Transverse colon (tissue), 4 donors: ENCODE measurements around the gene ARHGAP22. TPM values are rescaled to one million over a fixed set of nuclear protein-coding genes. Genes with fewer than 3 reads are reported as not detected.
"Not testable (repeated sequence)": the region's sequence is repeated elsewhere in the genome, so short reads cannot be mapped to it uniquely, and the experiment has no call there.

Source experiments
- DNase-seq: peaks from one replicate; pipeline ENCODE4 v3.0.0-alpha.2; 2019
- H3K27ac ChIP-seq, 4 donors: fragments of 200-600 bp; sonication (generic); 2 replicates each; pipeline ENCODE4 v1.5.1; 2016 to 2018; ENCODE audit warnings: inconsistent platforms in 4 of 4
- H3K27me3 ChIP-seq: fragments of 200-600 bp; sonication (generic); 2 replicates; pipeline ENCODE4 v1.5.1; 2017; ENCODE audit warnings: inconsistent platforms
- H3K36me3 ChIP-seq, 4 donors: fragments of 200-600 bp; sonication (generic); 2 replicates each; pipeline ENCODE4 v1.5.1; 2017 to 2019; ENCODE audit warnings: inconsistent platforms in 4 of 4
- H3K4me1 ChIP-seq, 4 donors: fragments of 200-600 bp; sonication (generic); 2 replicates each; pipeline ENCODE4 v1.5.1; 2017 to 2020; ENCODE audit warnings: inconsistent platforms in 4 of 4
- H3K4me3 ChIP-seq, 4 donors: fragments of 200-600 bp; sonication (generic); 1 replicate in 1 of 4; 2 replicates in 3 of 4; pipeline versions ENCODE4 v1.5.1 to v1.6.1; 2017 to 2019; ENCODE audit warnings: inconsistent platforms in 4 of 4
- H3K9me3 ChIP-seq, 2 donors: fragments of 200-600 bp; sonication (generic); 2 replicates each; pipeline ENCODE4 v1.5.1; 2017 to 2019; ENCODE audit warnings: inconsistent platforms in 2 of 2
- CTCF ChIP-seq, 5 experiments: fragments of 200-600 bp in 3 of 5; fragments of 450-650 bp in 2 of 5; sonication (generic) in 3 of 5; IDR thresholded peaks; 1 replicate in 2 of 5; 2 replicates in 3 of 5; pipeline ENCODE4 v1.5.1; 2016 to 2017; ENCODE audit warnings: antibody characterized with exemption in 5 of 5, inconsistent platforms in 3 of 5, mild to moderate bottlenecking in 2 of 5, moderate library complexity in 1 of 5
- EP300 ChIP-seq: sonication (generic); formaldehyde crosslinking; IDR thresholded peaks from one replicate; pipeline ENCODE4 v1.6.1; 2017; ENCODE audit warnings: antibody characterized with exemption, low read depth
- POLR2A ChIP-seq: fragments of 450-650 bp; IDR thresholded peaks from one replicate; pipeline ENCODE4 v1.6.1; 2016; ENCODE audit warnings: antibody characterized with exemption, mild to moderate bottlenecking, moderate library complexity
- POLR2AphosphoS5 ChIP-seq, 3 donors: sonication (generic); formaldehyde crosslinking; IDR thresholded peaks; one replicate each; pipeline ENCODE4 v1.6.1; 2016; ENCODE audit warnings: antibody characterized with exemption in 3 of 3
- WGBS, 2 donors: methylation state at CpG; one replicate each; pipeline ENCODE4 v1.1.5; 2018; ENCODE audit warnings: low coverage in 1 of 2; 5-methylcytosine and 5-hydroxymethylcytosine counted together
- in situ Hi-C, 4 donors: fragments of 200-750 bp; cut with MboI; loops; one replicate each; pipeline versions ENCODE4 v1.15.0 to v1.15.1; 2017; ENCODE audit warnings: low sequenced_read_pairs in 3 of 4, low pct_ligation_motif_present in 1 of 4, low pct_unique_long_range_greater_than_20kb in 1 of 4
- intact Hi-C: fragments of 100-400 bp; cut with DNase I; formaldehyde crosslinking; loops from one replicate; pipeline ENCODE4 v1.15.1; 2023; ENCODE audit warnings: low total_unique reads
- total RNA-seq, 4 donors: library from RNA; depleted of rRNA; stranded (reverse); fragments of >200 nt; gene quantifications; one replicate each; pipeline ENCODE4 v1.1.0, GENCODE V29; 2016

ARHGAP22 gene
- total RNA-seq, 4 donors from 2014 or later: 1.4 to 3.4 (median 1.7) TPM; not detected in 1

- Histone ChIP-seq H3K27me3 (no peaks in the 10 kb centered on the region), H3K4me3 (no peak overlapping the region), H3K27ac (no peak overlapping the region), H3K4me1 (peaks cover 0 to 15% (median 14%) of the 10 kb centered on the region in 4 donors), H3K9me3 (no peaks in the 10 kb centered on the region), H3K36me3 (no peaks in the 10 kb centered on the region)
- intact Hi-C loops (loop anchor here (10.0 kb wide), 1 partner anchor 287 kb away; no protein-coding TSS in a partner anchor), in situ Hi-C loops (loop anchor here (10.0 to 25.0 kb wide), 4 partner anchors 97 to 860 kb away; no protein-coding TSS in a partner anchor)
- 79 to 80% methylated on average over 1 to 4 of the region's 4 CpGs for WGBS, 2 donors
- TF ChIP-seq EP300 (no peak), POLR2AphosphoS5 (IDR thresholded peaks at IDR 0.05) (no peak), POLR2A (no peak), CTCF (IDR thresholded peaks at IDR 0.05) (no peak)
- no peak for DNase-seq
These were observed 47.0 kb upstream of the ARHGAP22 start for GRCh38 chr10:48651839-48652238.

DNA sequence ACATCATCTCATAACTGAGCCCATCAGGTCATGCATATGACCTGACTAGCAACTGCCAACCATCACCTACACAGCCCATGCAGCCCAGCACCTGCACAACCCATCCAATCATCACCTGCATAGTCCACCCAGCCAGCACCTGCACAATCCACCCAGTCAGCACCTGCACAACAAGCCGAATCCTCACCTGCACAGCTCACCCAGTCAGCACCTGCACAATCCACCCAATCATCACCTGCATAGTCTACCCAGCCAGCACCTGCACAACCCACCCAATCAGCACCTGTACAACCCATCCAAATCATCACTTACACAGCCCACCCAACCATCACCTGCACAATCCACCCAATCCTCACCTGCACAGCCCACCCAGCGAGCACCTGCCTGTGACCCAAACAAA lies 46.4 kb upstream of the ARHGAP22 start:
- no peaks in the 10 kb centered on the region for H3K36me3 ChIP-seq
- in situ Hi-C loops: loop anchor here (10.0 to 25.0 kb wide), 4 partner anchors 96 to 861 kb away; no protein-coding TSS in a partner anchor
- DNase-seq: no peak
- H3K4me1 ChIP-seq: peaks cover 0 to 10% (median 10%) of the 10 kb centered on the region in 4 donors
- H3K27me3 ChIP-seq: no peaks in the 10 kb centered on the region
- no peak overlapping the region for H3K27ac ChIP-seq
- WGBS, 2 donors: 73 to 80% methylated on average over 1 to 2 of the region's 2 CpGs
- intact Hi-C loops: loop anchor here (10.0 kb wide), 1 partner anchor 286 kb away; no protein-coding TSS in a partner anchor
- TF ChIP-seq POLR2A (no peak), CTCF (IDR thresholded peaks at IDR 0.05) (no peak), POLR2AphosphoS5 (IDR thresholded peaks at IDR 0.05) (no peak), EP300 (no peak)
- H3K9me3 ChIP-seq: no peaks in the 10 kb centered on the region
- no peak overlapping the region for H3K4me3 ChIP-seq

GRCh38 chr10:48649349-48649944 lies 44.6 kb upstream of the ARHGAP22 start:
- intact Hi-C loops (no loop called here), in situ Hi-C loops (loop anchor here in 1 of 4 donors (25.0 kb wide), 1 partner anchor 287 kb away; no protein-coding TSS in a partner anchor)
- Histone ChIP-seq H3K4me3 (no peak overlapping the region), H3K9me3 (no peaks in the 10 kb centered on the region), H3K27ac (no peak overlapping the region), H3K36me3 (no peaks in the 10 kb centered on the region), H3K4me1 (no peaks in the 10 kb centered on the region), H3K27me3 (peaks cover 4% of the 10 kb centered on the region)
- TF ChIP-seq POLR2AphosphoS5 (IDR thresholded peaks at IDR 0.05) (no peak), EP300 (no peak), POLR2A (no peak), CTCF (IDR thresholded peaks at IDR 0.05) (no peak)
- no peak for DNase-seq
- 81 to 85% methylated on average over 2 to 7 of the region's 7 CpGs for WGBS, 2 donors

- DNase-seq: no peak
- no peak overlapping the region for H3K27ac ChIP-seq
- in situ Hi-C loops (loop anchor here in 1 of 4 donors (25.0 kb wide), 1 partner anchor 286 kb away; no protein-coding TSS in a partner anchor), intact Hi-C loops (no loop called here)
- TF ChIP-seq POLR2A (no peak), CTCF (IDR thresholded peaks at IDR 0.05) (no peak), EP300 (no peak), POLR2AphosphoS5 (IDR thresholded peaks at IDR 0.05) (no peak)
- WGBS, 2 donors: 84% methylated on average over 12 of the region's 12 CpGs; no CpG with 5 or more reads in 1 of the 2 donors
- no peak overlapping the region for H3K4me3 ChIP-seq
- H3K36me3 ChIP-seq: no peaks in the 10 kb centered on the region
- no peaks in the 10 kb centered on the region for H3K9me3 ChIP-seq
- no peaks in the 10 kb centered on the region for H3K4me1 ChIP-seq
- H3K27me3 ChIP-seq: peaks cover 4% of the 10 kb centered on the region
These were observed 43.5 kb upstream of the ARHGAP22 start for GRCh38 chr10:48648172-48648942.

DNA sequence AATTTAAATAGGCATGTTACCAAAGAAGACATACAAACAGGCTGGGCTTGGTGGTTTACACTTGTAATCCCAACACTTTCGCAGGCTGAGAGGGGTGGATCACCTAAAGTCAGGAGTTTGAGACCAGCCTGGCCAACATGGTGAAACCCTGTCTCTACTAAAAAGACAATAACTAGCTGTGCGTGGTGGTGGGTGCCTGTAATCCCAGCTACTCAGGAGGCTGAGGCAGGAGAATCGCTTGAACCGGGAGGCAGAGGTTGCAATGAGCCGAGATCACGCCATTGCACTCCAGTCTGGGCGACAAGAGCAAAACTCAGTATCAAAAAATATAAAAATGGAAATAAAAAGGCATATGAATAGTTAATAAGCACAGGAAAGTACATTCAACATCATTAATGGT lies 42.2 kb upstream of the ARHGAP22 start:
- in situ Hi-C loops: loop anchor here in 1 of 4 donors (25.0 kb wide), 1 partner anchor 285 kb away; no protein-coding TSS in a partner anchor
- H3K27ac ChIP-seq, H3K36me3 ChIP-seq, H3K4me1 ChIP-seq, H3K9me3 ChIP-seq, intact Hi-C loops, H3K27me3 ChIP-seq, DNase-seq, H3K4me3 ChIP-seq: not testable (repeated sequence)
- WGBS, 2 donors: 92 to 100% methylated on average over 3 to 7 of the region's 7 CpGs
